ENCODE results near the gene MRTO4.

GRCh38 chr1:19273106-19273843 is 21.7 kb downstream of the MRTO4 start:
- TF ChIP-seq HCFC1 (IDR thresholded peaks at IDR 0.05; ENCODE audit: low read depth, low read length) (no peak), TP53 (CRISPR knock-in tag; conservative IDR thresholded peaks at IDR 0.05) (no peak), TAF1 (CRISPR knock-in tag; IDR thresholded peaks at IDR 0.05) (no peak)
